Fibroblast of lung (primary cell): Measurements from ENCODE around the gene ACTR8. TPM values are rescaled to one million over a fixed set of nuclear protein-coding genes. Genes with fewer than 3 reads are reported as not detected.

ENCODE experiments used
- DNase-seq, 2 donors: peaks; one replicate each; pipeline versions ENCODE4 v3.0.0 to v3.0.0-alpha.2; 2010; ENCODE audit warnings: low read depth in 2 of 2
- H2AFZ ChIP-seq: 2 replicates; pipeline ENCODE4 v1.5.1; 2012; ENCODE audit warnings: low read length, control low read depth, inconsistent platforms
- H3K27ac ChIP-seq: 2 replicates; pipeline ENCODE4 v1.5.1; 2011; ENCODE audit warnings: low read length, control low read depth; ENCODE audit not compliant: insufficient read depth
- H3K27me3 ChIP-seq: 2 replicates; pipeline ENCODE4 v1.5.1; 2011; ENCODE audit warnings: mild to moderate bottlenecking, low read length; ENCODE audit not compliant: control insufficient read depth, insufficient read depth
- H3K36me3 ChIP-seq: 2 replicates; pipeline ENCODE4 v1.5.1; 2011; ENCODE audit warnings: low read length; ENCODE audit not compliant: control insufficient read depth, insufficient read depth
- H3K4me1 ChIP-seq: 2 replicates; pipeline ENCODE4 v1.5.1; 2011; ENCODE audit warnings: low read length; ENCODE audit not compliant: control insufficient read depth, insufficient read depth; ENCODE audit errors: extremely low read depth
- H3K4me2 ChIP-seq: 2 replicates; pipeline ENCODE4 v1.5.1; 2011; ENCODE audit warnings: low read length, control low read depth; ENCODE audit not compliant: insufficient read depth; ENCODE audit errors: extremely low read depth
- H3K4me3 ChIP-seq, 4 experiments: fragments of 200-600 bp in 1 of 4; sonication (generic) in 1 of 4; replicated peaks in 1 of 4; 2 replicates each; pipeline ENCODE4 v1.5.1; 2011 to 2016; ENCODE audit warnings: low read length in 4 of 4, low read depth in 3 of 4, mild to moderate bottlenecking in 3 of 4, control low read depth in 2 of 4, inconsistent platforms in 1 of 4, mixed read lengths in 1 of 4; ENCODE audit not compliant: insufficient read depth in 1 of 4; ENCODE audit errors: control extremely low read depth in 1 of 4
- H3K79me2 ChIP-seq: 2 replicates; pipeline ENCODE4 v1.5.1; 2012; ENCODE audit warnings: mild to moderate bottlenecking, low read length, inconsistent platforms; ENCODE audit not compliant: control insufficient read depth, insufficient read depth
- H3K9ac ChIP-seq: 2 replicates; pipeline ENCODE4 v1.5.1; 2011; ENCODE audit warnings: mild to moderate bottlenecking, low read length, control low read depth; ENCODE audit not compliant: insufficient read depth
- H3K9me3 ChIP-seq: 2 replicates; pipeline ENCODE4 v1.5.1; 2012; ENCODE audit warnings: low read depth, low read length; ENCODE audit not compliant: control insufficient read depth, insufficient read depth
- H4K20me1 ChIP-seq: 2 replicates; pipeline ENCODE4 v1.5.1; 2011; ENCODE audit warnings: low read length; ENCODE audit not compliant: control insufficient read depth, insufficient read depth; ENCODE audit errors: extremely low read depth
- EZH2 ChIP-seq: IDR thresholded peaks from 2 replicates; pipeline ENCODE4 v1.5.1; 2012; ENCODE audit warnings: low read length, control low read depth, mild to moderate bottlenecking; ENCODE audit errors: missing control alignments
- polyA plus RNA-seq, 2 donors: library from polyadenylated mRNA; depleted of rRNA in 1 of 2; stranded (reverse) in 1 of 2; unstranded in 1 of 2; fragments of >200 nt; gene quantifications; 2 replicates each; pipeline ENCODE4 v1.2.1, GENCODE V29; 2011 to 2012; ENCODE audit warnings: missing spikeins in 1 of 2
- total RNA-seq: library from RNA; depleted of rRNA; stranded (reverse); fragments of >200 nt; gene quantifications from 2 replicates; pipeline ENCODE4 v1.2.1, GENCODE V29; 2014
- TF ChIP-seq, protein P1 (sequence below), 2 donors: IDR thresholded peaks in 1 of 2; conservative IDR thresholded peaks in 1 of 2; 1 replicate in 1 of 2; 2 replicates in 1 of 2; pipeline ENCODE4 v1.5.1; 2011 to 2012; ENCODE audit warnings: low read length in 2 of 2, control low read depth in 1 of 2, inconsistent platforms in 1 of 2, low read depth in 1 of 2, mild to moderate bottlenecking in 1 of 2

Gene ACTR8
- total and polyA plus RNA-seq, 2 donors (not counting 1 experiment from before 2014, with no cell fraction given) = 35.0 to 38.8 TPM

DNA sequence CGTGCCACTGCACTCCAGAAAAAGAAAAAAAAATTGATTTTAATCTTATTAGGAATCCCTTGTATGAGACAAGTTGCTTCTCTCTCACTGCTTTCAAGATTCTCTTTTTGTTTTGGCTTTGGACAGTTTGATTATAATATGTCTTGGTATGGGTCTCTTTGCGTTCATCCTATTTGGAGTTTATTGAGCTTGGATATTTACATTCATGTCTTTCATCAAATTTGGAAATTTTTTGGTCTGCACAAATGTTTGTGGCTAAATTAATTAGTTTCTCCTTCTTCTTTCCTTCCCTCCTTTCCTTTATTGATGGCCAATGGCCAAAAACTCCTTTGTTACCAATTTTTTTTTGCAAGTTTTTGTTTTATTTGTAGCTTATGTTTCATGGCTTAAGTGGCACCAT lies 37.8 kb upstream of the ACTR8 start:
- H3K79me2 ChIP-seq = no peaks in the 10 kb centered on the region
- no peak overlapping the region for H3K4me2 ChIP-seq
- no peak overlapping the region for H3K27ac ChIP-seq
- no peaks in the 10 kb centered on the region for H3K27me3 ChIP-seq
- no peak for DNase-seq
- H3K4me3 ChIP-seq = no peak overlapping the region
- TF ChIP-seq EZH2 = no peak
- TF ChIP-seq, protein P1, sequence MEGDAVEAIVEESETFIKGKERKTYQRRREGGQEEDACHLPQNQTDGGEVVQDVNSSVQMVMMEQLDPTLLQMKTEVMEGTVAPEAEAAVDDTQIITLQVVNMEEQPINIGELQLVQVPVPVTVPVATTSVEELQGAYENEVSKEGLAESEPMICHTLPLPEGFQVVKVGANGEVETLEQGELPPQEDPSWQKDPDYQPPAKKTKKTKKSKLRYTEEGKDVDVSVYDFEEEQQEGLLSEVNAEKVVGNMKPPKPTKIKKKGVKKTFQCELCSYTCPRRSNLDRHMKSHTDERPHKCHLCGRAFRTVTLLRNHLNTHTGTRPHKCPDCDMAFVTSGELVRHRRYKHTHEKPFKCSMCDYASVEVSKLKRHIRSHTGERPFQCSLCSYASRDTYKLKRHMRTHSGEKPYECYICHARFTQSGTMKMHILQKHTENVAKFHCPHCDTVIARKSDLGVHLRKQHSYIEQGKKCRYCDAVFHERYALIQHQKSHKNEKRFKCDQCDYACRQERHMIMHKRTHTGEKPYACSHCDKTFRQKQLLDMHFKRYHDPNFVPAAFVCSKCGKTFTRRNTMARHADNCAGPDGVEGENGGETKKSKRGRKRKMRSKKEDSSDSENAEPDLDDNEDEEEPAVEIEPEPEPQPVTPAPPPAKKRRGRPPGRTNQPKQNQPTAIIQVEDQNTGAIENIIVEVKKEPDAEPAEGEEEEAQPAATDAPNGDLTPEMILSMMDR (conservative IDR thresholded peaks at IDR 0.05 in 1 of 2, IDR thresholded peaks at IDR 0.05 in 1 of 2; ENCODE audit: low read depth in 1 of 2, low read length in 2 of 2) = no peak
- H4K20me1 ChIP-seq = no peaks in the 10 kb centered on the region
- H3K36me3 ChIP-seq = no peaks in the 10 kb centered on the region
- H3K9me3 ChIP-seq = no peaks in the 10 kb centered on the region
- H3K9ac ChIP-seq = no peak overlapping the region
- no peaks in the 10 kb centered on the region for H3K4me1 ChIP-seq
- no peak overlapping the region for H2AFZ ChIP-seq

GRCh38 chr3:53913401-53913800 lies 31.4 kb upstream of the ACTR8 start:
- Histone ChIP-seq H3K27me3 (no peaks in the 10 kb centered on the region), H3K27ac (no peak overlapping the region), H2AFZ (no peak overlapping the region), H3K4me2 (no peak overlapping the region), H3K4me1 (no peaks in the 10 kb centered on the region), H3K9ac (no peak overlapping the region), H3K36me3 (no peaks in the 10 kb centered on the region), H3K4me3 (no peak overlapping the region), H3K79me2 (no peaks in the 10 kb centered on the region), H4K20me1 (no peaks in the 10 kb centered on the region), H3K9me3 (no peaks in the 10 kb centered on the region)
- TF ChIP-seq, protein P1 (conservative IDR thresholded peaks at IDR 0.05 in 1 of 2, IDR thresholded peaks at IDR 0.05 in 1 of 2; ENCODE audit: low read depth in 1 of 2, low read length in 2 of 2) = no peak
- no peak for TF ChIP-seq EZH2
- no peak for DNase-seq

- H2AFZ ChIP-seq = no peak overlapping the region
- H3K36me3 ChIP-seq = no peaks in the 10 kb centered on the region
- no peaks in the 10 kb centered on the region for H3K4me1 ChIP-seq
- no peaks in the 10 kb centered on the region for H3K79me2 ChIP-seq
- H3K27me3 ChIP-seq = no peaks in the 10 kb centered on the region
- H3K27ac ChIP-seq = no peak overlapping the region
- no peaks in the 10 kb centered on the region for H4K20me1 ChIP-seq
- no peak overlapping the region for H3K4me3 ChIP-seq
- no peak overlapping the region for H3K4me2 ChIP-seq
- no peaks in the 10 kb centered on the region for H3K9me3 ChIP-seq
- H3K9ac ChIP-seq = no peak overlapping the region
- no peak for TF ChIP-seq EZH2
- TF ChIP-seq, protein P1 (conservative IDR thresholded peaks at IDR 0.05 in 1 of 2, IDR thresholded peaks at IDR 0.05 in 1 of 2; ENCODE audit: low read depth in 1 of 2, low read length in 2 of 2) = no peak
- DNase-seq = no peak
Observed at GRCh38 chr3:53902711-53903110, 20.8 kb upstream of the ACTR8 start.
